A549 (cell line): ENCODE results near the gene USP3. TPM values are rescaled to one million over a fixed set of nuclear protein-coding genes. Genes with fewer than 3 reads are reported as not detected.
A peak's percentile ranks its signal among the peaks of the same experiment; 100 is the strongest.

Source experiments
- ATAC-seq, 2 experiments: fragments of 200-7000 bp in 1 of 2; fragments of >200 bp in 1 of 2; cut with Nextera tagmentation in 1 of 2; cut with Tn5 transposase in 1 of 2; 3 replicates each; pipeline versions ENCODE4 v1.8.0 to v1.9.1; 2018 to 2020; ENCODE audit warnings: mild to moderate bottlenecking in 1 of 2, moderate library complexity in 1 of 2
- CTCF ChIA-PET: fragments of 300-600 bp; sonication (Branson Sonifier 250); formaldehyde crosslinking; extraction: SDS; loops from one replicate; lab custom pipeline; 2021; ENCODE audit warnings: antibody characterized with exemption, inconsistent platforms; lab: Yijun Ruan, JAX
- POLR2A ChIA-PET: fragments of 350-600 bp; formaldehyde crosslinking; extraction: SDS; loops from one replicate; lab custom pipeline; 2021; ENCODE audit warnings: antibody characterized with exemption, inconsistent platforms; lab: Yijun Ruan, JAX
- DNase-seq, 2 experiments: peaks; one replicate each; pipeline versions ENCODE4 v3.0.0 to v3.0.0-alpha.2; 2011 to 2016; ENCODE audit warnings: low read depth in 1 of 2, low spot score in 1 of 2
- FAIRE-seq: peaks from 2 replicates; lab custom pipeline; 2011; peaks lifted over from hg19 to GRCh38; lab: Jason Lieb, UNC
- H3K27ac ChIP-seq, 2 experiments: fragments of >200 bp; sonication (Bioruptor Twin); formaldehyde crosslinking; 3 replicates each; pipeline ENCODE4 v1.5.1; 2016 to 2017
- H3K4me1 ChIP-seq: fragments of >200 bp; sonication (Bioruptor Twin); formaldehyde crosslinking; 3 replicates; pipeline ENCODE4 v1.6.1; 2016
- H3K4me2 ChIP-seq: fragments of >200 bp; sonication (Bioruptor Twin); formaldehyde crosslinking; 3 replicates; pipeline ENCODE4 v1.6.1; 2016
- H3K4me3 ChIP-seq: fragments of >200 bp; sonication (Bioruptor Twin); formaldehyde crosslinking; 3 replicates; pipeline ENCODE4 v1.5.1; 2016
- H3K9me3 ChIP-seq: fragments of >200 bp; sonication (Bioruptor Twin); formaldehyde crosslinking; 3 replicates; pipeline ENCODE4 v1.6.1; 2016
- BHLHE40 ChIP-seq: IDR thresholded peaks from 2 replicates; pipeline ENCODE4 v1.6.1; 2012; ENCODE audit warnings: low read depth, low read length, inconsistent platforms
- CBX2 ChIP-seq: fragments of 200-600 bp; sonication (generic); IDR thresholded peaks from 2 replicates; pipeline ENCODE4 v1.6.1; 2016; ENCODE audit warnings: low read depth, mild to moderate bottlenecking, borderline replicate concordance
- CBX8 ChIP-seq: fragments of 200-600 bp; sonication (generic); IDR thresholded peaks from 2 replicates; pipeline ENCODE4 v1.6.1; 2016
- CEBPB ChIP-seq, 2 experiments: fragments of >200 bp in 1 of 2; sonication (Bioruptor Twin) in 1 of 2; formaldehyde crosslinking in 1 of 2; IDR thresholded peaks; 2 replicates each; pipeline ENCODE4 v1.6.1; 2012 to 2016
- CHD2 ChIP-seq: fragments of 150-350 bp; IDR thresholded peaks from 2 replicates; pipeline ENCODE4 v1.6.1; 2014; ENCODE audit warnings: low read length; ENCODE audit not compliant: partially characterized antibody
- CHD4 ChIP-seq: fragments of 200-600 bp; sonication (generic); IDR thresholded peaks from 2 replicates; pipeline ENCODE4 v1.6.1; 2016; ENCODE audit warnings: antibody characterized with exemption, mild to moderate bottlenecking, borderline replicate concordance
- EHMT2 ChIP-seq: fragments of 200-600 bp; sonication (generic); IDR thresholded peaks from 2 replicates; pipeline ENCODE4 v1.6.1; 2016; ENCODE audit warnings: antibody characterized with exemption, low read depth, mild to moderate bottlenecking, moderate library complexity
- FOSB ChIP-seq: fragments of 250-450 bp; sonication (Bioruptor Pico); IDR thresholded peaks from 2 replicates; pipeline ENCODE4 v1.5.0; 2020; ENCODE audit warnings: mild to moderate bottlenecking, moderate library complexity
- FOSL2 ChIP-seq, 2 experiments: fragments of 450-650 bp in 1 of 2; fragments of >200 bp in 1 of 2; sonication (Bioruptor Twin) in 1 of 2; formaldehyde crosslinking; IDR thresholded peaks; 2 replicates each; pipeline versions ENCODE4 v1.5.0 to v1.6.1; 2016 to 2020; ENCODE audit warnings: mild to moderate bottlenecking in 1 of 2, moderate library complexity in 1 of 2
- FOXS1 ChIP-seq: fragments of 250-450 bp; sonication (Bioruptor Pico); IDR thresholded peaks from 2 replicates; pipeline ENCODE4 v1.5.0; 2020; ENCODE audit warnings: mild to moderate bottlenecking, moderate library complexity
- HDAC2 ChIP-seq: fragments of 200-600 bp; sonication (generic); IDR thresholded peaks from 2 replicates; pipeline ENCODE4 v1.6.1; 2016
- JUN ChIP-seq, 2 experiments: fragments of >200 bp; sonication (Bioruptor Twin); formaldehyde crosslinking; IDR thresholded peaks; 2 replicates in 1 of 2; 3 replicates in 1 of 2; pipeline ENCODE4 v1.6.1; 2016 to 2017
- KDM1A ChIP-seq: fragments of 200-600 bp; sonication (generic); IDR thresholded peaks from 2 replicates; pipeline ENCODE4 v1.6.1; 2016; ENCODE audit warnings: low read depth, mild to moderate bottlenecking
- MAFK ChIP-seq: fragments of 450-650 bp; IDR thresholded peaks from 2 replicates; pipeline ENCODE4 v1.6.1; 2014; ENCODE audit not compliant: partially characterized antibody
- NPAS2 ChIP-seq: fragments of 250-450 bp; sonication (Bioruptor Pico); IDR thresholded peaks from 2 replicates; pipeline ENCODE4 v1.8.0; 2022; ENCODE audit warnings: mild to moderate bottlenecking, moderate library complexity, borderline replicate concordance
- PHF8 ChIP-seq: fragments of 200-600 bp; sonication (generic); IDR thresholded peaks from 2 replicates; pipeline ENCODE4 v1.6.1; 2016; ENCODE audit warnings: low read depth, mild to moderate bottlenecking, antibody characterized with exemption, moderate library complexity, borderline replicate concordance
- POLR2AphosphoS2 ChIP-seq: conservative IDR thresholded peaks from 2 replicates; pipeline ENCODE4 v1.6.1; 2012; ENCODE audit warnings: low read length, improper control_type of control experiment, inconsistent platforms
- RAD21 ChIP-seq, 2 experiments: fragments of >200 bp in 1 of 2; sonication (Bioruptor Twin) in 1 of 2; formaldehyde crosslinking in 1 of 2; IDR thresholded peaks in 1 of 2; conservative IDR thresholded peaks in 1 of 2; 2 replicates in 1 of 2; 3 replicates in 1 of 2; pipeline ENCODE4 v1.6.1; 2012 to 2018; ENCODE audit warnings: inconsistent platforms in 1 of 2
- RCOR1 ChIP-seq: fragments of 150-350 bp; IDR thresholded peaks from 2 replicates; pipeline ENCODE4 v1.6.1; 2014; ENCODE audit warnings: antibody characterized with exemption, low read length, low read depth
- SMC3 ChIP-seq: fragments of >200 bp; sonication (Bioruptor Twin); formaldehyde crosslinking; IDR thresholded peaks from 3 replicates; pipeline ENCODE4 v1.6.1; 2018; ENCODE audit warnings: inconsistent platforms
- SREBF2 ChIP-seq: fragments of 450-650 bp; IDR thresholded peaks from 2 replicates; pipeline ENCODE4 v1.6.1; 2014; ENCODE audit warnings: mild to moderate bottlenecking, moderate library complexity
- TFCP2L1 ChIP-seq: fragments of 250-450 bp; sonication (Bioruptor Pico); IDR thresholded peaks from 2 replicates; pipeline ENCODE4 v1.5.0; 2021; ENCODE audit warnings: mild to moderate bottlenecking
- TP53 ChIP-seq: fragments of 250-450 bp; sonication (Bioruptor Pico); IDR thresholded peaks from 2 replicates; pipeline ENCODE4 v1.5.0; 2021; ENCODE audit warnings: mild to moderate bottlenecking, moderate library complexity
- ZNF302 ChIP-seq: fragments of 250-450 bp; sonication (Bioruptor Pico); IDR thresholded peaks from 2 replicates; pipeline ENCODE4 v1.9.0; 2021; ENCODE audit warnings: inconsistent platforms, mild to moderate bottlenecking, moderate library complexity
- ZSCAN20 ChIP-seq: fragments of 250-450 bp; sonication (Bioruptor Pico); IDR thresholded peaks from 2 replicates; pipeline ENCODE4 v1.8.0; 2022; ENCODE audit warnings: mild to moderate bottlenecking, moderate library complexity
- WGBS: methylation state at CpG from one replicate; pipeline ENCODE4 v1.1.6; 2017; ENCODE audit errors: missing lambda C conversion rate; 5-methylcytosine and 5-hydroxymethylcytosine counted together
- polyA plus RNA-seq, 4 experiments: library from polyadenylated mRNA; depleted of rRNA in 3 of 4; stranded (reverse); fragments of >200 nt; fragmentation: RNase III in 1 of 4; extraction: RNeasy Plus Mini Kit Qiagen cat#74134 plus additional on column Dnase treatment in 1 of 4; gene quantifications; 2 replicates in 3 of 4; 3 replicates in 1 of 4; pipeline ENCODE4 v1.2.3, GENCODE V29; 2011 to 2017
- TF ChIP-seq, protein P1 (sequence below): IDR thresholded peaks from 2 replicates; pipeline ENCODE4 v1.6.1; 2012
- TF ChIP-seq, protein P2 (sequence below): fragments of >200 bp; sonication (Bioruptor Twin); formaldehyde crosslinking; IDR thresholded peaks from 2 replicates; pipeline ENCODE4 v1.6.1; 2016
- TF ChIP-seq, protein P3 (sequence below): IDR thresholded peaks from 2 replicates; pipeline ENCODE4 v1.6.1; 2012; ENCODE audit warnings: low read depth, borderline replicate concordance

USP3 gene
- polyA plus RNA-seq, 2 of the 4 experiments (the other 2 are of a cell fraction): 41.8 to 99.1 TPM

DNA sequence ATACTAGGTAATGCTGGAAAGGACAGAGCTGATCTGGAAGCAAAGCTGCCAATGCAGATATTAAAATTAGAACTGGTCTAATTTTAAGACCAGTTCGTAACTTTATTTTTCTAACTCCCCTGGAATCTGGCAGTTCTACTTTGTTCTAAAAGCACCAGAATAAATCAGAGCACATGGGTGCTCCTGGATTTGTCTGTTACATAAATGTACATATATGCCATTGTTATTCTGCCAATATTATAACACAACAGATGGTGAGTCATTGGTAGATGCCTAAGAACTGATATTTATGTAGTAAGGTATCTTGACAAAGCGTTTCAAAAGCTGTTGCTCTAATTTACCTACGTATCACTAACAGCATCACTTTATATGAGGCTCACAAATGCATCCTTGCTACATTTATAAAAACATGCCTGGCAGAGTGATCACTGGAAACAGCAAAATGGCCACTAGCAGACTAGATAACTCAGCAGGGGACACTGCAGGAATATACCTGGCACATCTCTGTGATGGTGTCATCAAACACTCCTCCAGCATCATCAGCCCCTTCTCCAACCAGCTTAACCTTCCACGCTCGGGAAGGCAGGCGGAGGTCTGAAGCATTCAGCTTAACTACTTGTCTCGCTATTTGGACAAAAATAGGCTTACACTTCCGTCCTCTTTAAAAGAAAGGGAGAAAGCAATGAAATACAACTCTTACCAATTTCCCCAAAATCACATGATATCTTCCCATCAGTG lies 119.0 kb downstream of the USP3 start:
- no peak for DNase-seq
- Histone ChIP-seq H3K4me2 (no peak overlapping the region), H3K4me3 (no peak overlapping the region), H3K4me1 (no peaks in the 10 kb centered on the region), H3K9me3 (no peaks in the 10 kb centered on the region; the same call in 2 of the 3 replicates), H3K27ac (no peak overlapping the region)
- TF ChIP-seq CEBPB (IDR thresholded peaks at IDR 0.05): no peak
- no peak for TF ChIP-seq SREBF2
- TF ChIP-seq CHD4: no peak
- no peak for TF ChIP-seq FOSL2 (IDR thresholded peaks at IDR 0.05)
- TF ChIP-seq FOSL2 (CRISPR knock-in tag; IDR thresholded peaks at IDR 0.05): peak; percentile 44
- FAIRE-seq: no peak
- POLR2A ChIA-PET: interaction anchor here (0.5 kb wide), 1 partner anchor 265 kb away, joined by 3 read pairs; no protein-coding TSS in a partner anchor
- CTCF ChIA-PET: interaction anchor here (1.0 to 4.4 kb wide), 6 partner anchors 9 to 23 kb away, joined by 3 to 29 read pairs (median 3); no protein-coding TSS in a partner anchor
- no peak for ATAC-seq
- WGBS: 86% methylated on average over 8 of the region's 8 CpGs

DNA sequence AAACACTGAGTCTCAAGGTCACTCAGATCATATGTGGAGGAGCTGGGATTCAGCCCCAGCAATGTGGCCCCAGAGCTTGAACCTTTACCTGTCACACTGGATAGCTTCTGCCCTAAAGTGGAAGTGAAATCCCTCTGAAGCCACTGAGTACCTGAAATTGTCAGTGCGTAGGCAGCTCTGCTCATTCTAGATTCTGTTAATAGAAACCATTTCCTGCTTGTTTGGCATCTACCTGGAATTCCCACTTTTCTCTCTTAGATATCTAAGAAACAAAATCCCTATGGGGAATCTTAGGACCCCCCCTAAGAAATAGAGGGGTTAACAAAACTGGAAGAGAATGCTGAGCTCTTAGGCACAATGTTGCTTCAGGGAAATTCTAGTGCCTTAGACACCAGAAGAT lies 122.6 kb downstream of the USP3 start:
- ATAC-seq (no peak), FAIRE-seq (no peak), DNase-seq (no peak)
- WGBS: 100% methylated on average over 1 of the region's 1 CpG
- no peak for TF ChIP-seq FOXS1
- no peak for TF ChIP-seq TFCP2L1
- TF ChIP-seq KDM1A: no peak
- TF ChIP-seq SREBF2: no peak
- TF ChIP-seq CHD2: no peak
- TF ChIP-seq TP53 (CRISPR knock-in tag): no peak
- no peak for TF ChIP-seq EHMT2
- Histone ChIP-seq H3K9me3 (no peaks in the 10 kb centered on the region), H3K4me3 (no peak overlapping the region), H3K4me2 (no peak overlapping the region), H3K27ac (no peak overlapping the region), H3K4me1 (no peaks in the 10 kb centered on the region)
- POLR2A ChIA-PET: no interaction called here
- CTCF ChIA-PET: interaction anchor here (0.6 to 6.8 kb wide), 4 partner anchors 10 to 435 kb away, joined by 3 to 46 read pairs (median 3); no protein-coding TSS in a partner anchor

DNA sequence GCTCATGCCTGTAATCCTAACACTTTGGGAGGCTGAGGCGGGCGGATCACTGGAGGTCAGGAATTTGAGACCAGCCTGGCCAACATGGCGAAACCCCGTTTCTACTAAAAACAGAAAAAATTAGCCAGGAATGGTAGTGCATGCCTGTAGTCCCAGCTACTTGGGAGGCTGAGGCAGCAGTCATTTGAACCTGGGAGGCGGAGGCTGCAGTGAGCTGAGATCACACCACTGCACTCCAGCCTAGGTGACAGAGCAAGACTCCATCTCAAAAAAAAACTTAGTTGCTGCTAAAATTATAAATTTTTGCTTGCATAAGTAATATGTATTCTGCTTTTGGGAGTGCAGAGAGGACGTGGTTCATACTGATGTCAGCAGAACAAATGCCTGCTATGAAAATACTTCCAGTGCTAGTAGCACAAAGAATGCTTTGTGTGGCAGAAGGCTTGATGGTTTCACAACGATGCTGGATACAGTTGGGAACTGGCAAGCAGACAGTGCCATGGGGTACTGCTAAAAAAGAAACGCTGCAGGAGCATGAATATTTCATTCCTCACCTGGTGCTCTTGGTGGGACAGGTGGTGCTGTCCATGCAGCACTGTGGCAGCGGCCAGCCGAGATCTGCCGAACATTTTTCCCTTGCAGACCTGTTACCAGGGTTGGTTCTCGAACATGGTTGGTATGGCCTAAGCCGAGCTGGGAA lies 123.9 kb downstream of the USP3 start:
- no peaks in the 10 kb centered on the region for H3K9me3 ChIP-seq
- ChIA-PET POLR2A (no interaction called here), CTCF (interaction anchor here (0.6 to 6.8 kb wide), 4 partner anchors 13 to 146 kb away, joined by 3 to 46 read pairs (median 4); no protein-coding TSS in a partner anchor)
- TF ChIP-seq SMC3 (no peak), NPAS2 (CRISPR knock-in tag) (no peak), BHLHE40 (no peak), HDAC2 (no peak), POLR2AphosphoS2 (no peak), PHF8 (no peak), FOXS1 (no peak), RCOR1 (no peak)
- DNase-seq: no peak
- no peak overlapping the region for H3K4me2 ChIP-seq
- FAIRE-seq: no peak
- no peak for ATAC-seq
- no peaks in the 10 kb centered on the region for H3K4me1 ChIP-seq
- H3K27ac ChIP-seq: no peak overlapping the region
- no peak overlapping the region for H3K4me3 ChIP-seq
- 85% methylated on average over 13 of the region's 13 CpGs for WGBS

DNA sequence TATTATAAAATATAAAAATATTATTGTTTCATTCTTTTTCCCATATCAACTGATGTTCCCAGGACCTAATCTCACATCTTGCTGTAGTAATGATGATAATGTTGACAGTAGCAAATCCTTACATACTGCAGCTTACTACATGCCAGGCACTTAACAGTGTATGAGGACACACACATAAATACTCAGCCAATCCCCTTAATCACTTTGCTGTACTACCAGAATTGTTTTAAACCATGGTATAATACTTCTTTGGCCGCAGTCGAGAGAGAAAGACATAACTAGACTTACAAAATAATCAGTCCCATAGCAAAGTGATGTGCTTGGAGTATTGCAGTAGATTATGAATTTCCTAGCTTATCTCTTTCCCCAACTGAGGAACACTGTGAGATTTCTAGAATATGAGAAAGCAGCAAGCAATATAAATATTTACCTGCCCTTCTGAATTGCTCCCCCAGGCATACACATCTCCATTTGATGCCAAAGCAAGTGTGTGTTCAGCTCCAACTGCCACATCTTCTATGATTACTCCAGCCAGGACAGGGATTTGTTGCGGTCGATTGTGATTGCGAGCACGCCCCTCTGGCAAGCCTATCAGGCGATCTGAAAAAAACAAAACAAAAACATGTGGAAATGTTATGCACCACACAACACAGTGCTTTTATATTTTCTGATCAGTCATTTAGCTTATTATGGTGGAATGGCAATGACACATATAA lies 125.8 kb downstream of the USP3 start:
- Histone ChIP-seq H3K4me1 (no peaks in the 10 kb centered on the region), H3K9me3 (no peaks in the 10 kb centered on the region), H3K4me2 (no peak overlapping the region), H3K4me3 (no peak overlapping the region), H3K27ac (no peak overlapping the region)
- no peak for DNase-seq
- ATAC-seq: no peak
- CTCF ChIA-PET: interaction anchor here (0.7 to 6.8 kb wide), 5 partner anchors 15 to 461 kb away, joined by 3 to 46 read pairs (median 3); no protein-coding TSS in a partner anchor
- WGBS: 95% methylated on average over 7 of the region's 7 CpGs
- no peak for FAIRE-seq
- POLR2A ChIA-PET: no interaction called here
- TF ChIP-seq ZSCAN20 (CRISPR knock-in tag) (no peak), EHMT2 (no peak), ZNF302 (no peak), MAFK (no peak), FOXS1 (no peak), CBX2 (no peak), RCOR1 (no peak), CEBPB (IDR thresholded peaks at IDR 0.05) (no peak), SREBF2 (no peak), CBX8 (no peak), RAD21 (conservative IDR thresholded peaks at IDR 0.05 in 1 of 2, IDR thresholded peaks at IDR 0.05 in 1 of 2) (no peak), JUN (IDR thresholded peaks at IDR 0.05) (no peak), TFCP2L1 (no peak), FOSB (CRISPR knock-in tag) (no peak)
- TF ChIP-seq, protein P1, sequence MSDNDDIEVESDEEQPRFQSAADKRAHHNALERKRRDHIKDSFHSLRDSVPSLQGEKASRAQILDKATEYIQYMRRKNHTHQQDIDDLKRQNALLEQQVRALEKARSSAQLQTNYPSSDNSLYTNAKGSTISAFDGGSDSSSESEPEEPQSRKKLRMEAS: no peak
- TF ChIP-seq, protein P2, sequence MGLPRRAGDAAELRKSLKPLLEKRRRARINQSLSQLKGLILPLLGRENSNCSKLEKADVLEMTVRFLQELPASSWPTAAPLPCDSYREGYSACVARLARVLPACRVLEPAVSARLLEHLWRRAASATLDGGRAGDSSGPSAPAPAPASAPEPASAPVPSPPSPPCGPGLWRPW: no peak
- TF ChIP-seq, protein P3, sequence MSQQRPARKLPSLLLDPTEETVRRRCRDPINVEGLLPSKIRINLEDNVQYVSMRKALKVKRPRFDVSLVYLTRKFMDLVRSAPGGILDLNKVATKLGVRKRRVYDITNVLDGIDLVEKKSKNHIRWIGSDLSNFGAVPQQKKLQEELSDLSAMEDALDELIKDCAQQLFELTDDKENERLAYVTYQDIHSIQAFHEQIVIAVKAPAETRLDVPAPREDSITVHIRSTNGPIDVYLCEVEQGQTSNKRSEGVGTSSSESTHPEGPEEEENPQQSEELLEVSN: no peak
